Astrocyte (in vitro differentiated cells and primary cell): ENCODE results near the gene DIP2C. TPM values are rescaled to one million over a fixed set of nuclear protein-coding genes. Genes with fewer than 3 reads are reported as not detected.
"Not testable (repeated sequence)": the region's sequence is repeated elsewhere in the genome, so short reads cannot be mapped to it uniquely, and the experiment has no call there.

Source experiments
- DNase-seq: peaks from one replicate; pipeline ENCODE4 v3.0.0-alpha.2; 2010; ENCODE audit warnings: low read depth
- FAIRE-seq: peaks from 2 replicates; lab custom pipeline; 2011; peaks lifted over from hg19 to GRCh38; lab: Jason Lieb, UNC
- H2AFZ ChIP-seq: 2 replicates; pipeline ENCODE4 v1.6.0; 2012; ENCODE audit warnings: low read depth, low read length, inconsistent platforms
- H3K27ac ChIP-seq: 2 replicates; pipeline ENCODE4 v1.5.1; 2011; ENCODE audit warnings: low read depth, low read length, inconsistent platforms
- H3K27me3 ChIP-seq: 2 replicates; pipeline ENCODE4 v1.6.0; 2011; ENCODE audit warnings: low read length, inconsistent platforms; ENCODE audit not compliant: insufficient read depth
- H3K36me3 ChIP-seq: 2 replicates; pipeline ENCODE4 v1.5.1; 2011; ENCODE audit warnings: low read length, inconsistent platforms; ENCODE audit not compliant: insufficient read depth
- H3K4me1 ChIP-seq: 2 replicates; pipeline ENCODE4 v1.5.1; 2011; ENCODE audit warnings: low read length, inconsistent platforms; ENCODE audit not compliant: insufficient read depth
- H3K4me2 ChIP-seq: 2 replicates; pipeline ENCODE4 v1.6.0; 2012; ENCODE audit warnings: low read length, inconsistent platforms
- H3K4me3 ChIP-seq: 2 replicates; pipeline ENCODE4 v1.5.1; 2011; ENCODE audit warnings: low read depth, mild to moderate bottlenecking, low read length, inconsistent platforms; ENCODE audit not compliant: insufficient read depth
- H3K79me2 ChIP-seq: 2 replicates; pipeline ENCODE4 v1.6.0; 2012; ENCODE audit warnings: mild to moderate bottlenecking, low read length, inconsistent platforms; ENCODE audit not compliant: insufficient read depth
- H3K9ac ChIP-seq: 2 replicates; pipeline ENCODE4 v1.6.0; 2012; ENCODE audit warnings: mild to moderate bottlenecking, low read length, inconsistent platforms
- H3K9me3 ChIP-seq: 2 replicates; pipeline ENCODE4 v1.5.1; 2012; ENCODE audit warnings: low read depth, mild to moderate bottlenecking, low read length, inconsistent platforms; ENCODE audit not compliant: insufficient read depth
- H4K20me1 ChIP-seq: 2 replicates; pipeline ENCODE4 v1.6.0; 2012; ENCODE audit warnings: low read length, inconsistent platforms; ENCODE audit not compliant: insufficient read depth
- H3K27ac Mint-ChIP-seq: one replicate; pipeline ENCODE4 v1.8.0; 2021; ENCODE audit warnings: mild to moderate bottlenecking, mixed read lengths; ENCODE audit not compliant: unreplicated experiment
- H3K27me3 Mint-ChIP-seq: one replicate; pipeline ENCODE4 v1.8.0; 2021; ENCODE audit warnings: low read depth, mixed read lengths; ENCODE audit not compliant: unreplicated experiment
- H3K36me3 Mint-ChIP-seq: one replicate; pipeline ENCODE4 v1.8.0; 2021; ENCODE audit warnings: low read depth, mixed read lengths; ENCODE audit not compliant: unreplicated experiment
- H3K4me1 Mint-ChIP-seq: one replicate; pipeline ENCODE4 v1.8.0; 2021; ENCODE audit warnings: low read depth, mixed read lengths; ENCODE audit not compliant: unreplicated experiment
- H3K4me3 Mint-ChIP-seq: one replicate; pipeline ENCODE4 v1.8.0; 2021; ENCODE audit warnings: mild to moderate bottlenecking, moderate library complexity, mixed read lengths; ENCODE audit not compliant: unreplicated experiment
- H3K9me3 Mint-ChIP-seq: one replicate; pipeline ENCODE4 v1.8.0; 2021; ENCODE audit warnings: mild to moderate bottlenecking, mixed read lengths; ENCODE audit not compliant: unreplicated experiment
- CTCF ChIP-seq: IDR thresholded peaks from 2 replicates; pipeline ENCODE4 v1.5.1; 2011; ENCODE audit warnings: low read depth, mild to moderate bottlenecking, inconsistent platforms, low read length, moderate library complexity; ENCODE audit not compliant: insufficient read depth
- EZH2 ChIP-seq: IDR thresholded peaks from 2 replicates; pipeline ENCODE4 v1.6.1; 2012; ENCODE audit warnings: mild to moderate bottlenecking, low read length, inconsistent platforms; ENCODE audit not compliant: insufficient read depth
- total RNA-seq: library from RNA; stranded (reverse); gene quantifications from 2 replicates; pipeline ENCODE4 v1.2.1, GENCODE V29; 2021

Gene DIP2C
- total RNA-seq, 1 donor from 2014 or later: 27.3 TPM

GRCh38 chr10:586716-587115 is 102.8 kb downstream of the DIP2C start:
- H3K27ac Mint-ChIP-seq: peak overlapping the region; percentile 59
- peaks cover 74% of the 10 kb centered on the region for H4K20me1 ChIP-seq
- H3K27ac ChIP-seq: no peak overlapping the region
- H3K4me1 ChIP-seq: no peaks in the 10 kb centered on the region
- H2AFZ ChIP-seq: no peak overlapping the region
- H3K9me3 ChIP-seq: no peaks in the 10 kb centered on the region
- DNase-seq (no peak), FAIRE-seq (no peak)
- H3K4me3 Mint-ChIP-seq: no peak overlapping the region
- H3K36me3 ChIP-seq: no peaks in the 10 kb centered on the region
- H3K4me1 Mint-ChIP-seq: peaks cover 39% of the 10 kb centered on the region
- TF ChIP-seq CTCF (no peak), EZH2 (no peak)
- no peak overlapping the region for H3K4me2 ChIP-seq
- no peak overlapping the region for H3K4me3 ChIP-seq
- H3K27me3 Mint-ChIP-seq: no peaks in the 10 kb centered on the region
- no peaks in the 10 kb centered on the region for H3K9me3 Mint-ChIP-seq
- no peaks in the 10 kb centered on the region for H3K27me3 ChIP-seq
- H3K36me3 Mint-ChIP-seq: peaks cover 13% of the 10 kb centered on the region
- peaks cover 94% of the 10 kb centered on the region for H3K79me2 ChIP-seq
- H3K9ac ChIP-seq: no peak overlapping the region

GRCh38 chr10:586151-586550 is 103.3 kb downstream of the DIP2C start:
- Histone ChIP-seq H3K9me3 (no peaks in the 10 kb centered on the region), H3K36me3 (no peaks in the 10 kb centered on the region), H2AFZ (no peak overlapping the region), H3K4me2 (no peak overlapping the region), H3K79me2 (peaks cover 93% of the 10 kb centered on the region), H3K4me3 (no peak overlapping the region), H3K27ac (no peak overlapping the region), H3K4me1 (peaks cover under 1% of the 10 kb centered on the region), H3K9ac (no peak overlapping the region), H3K27me3 (no peaks in the 10 kb centered on the region), H4K20me1 (peaks cover 76% of the 10 kb centered on the region)
- FAIRE-seq (no peak), DNase-seq (no peak)
- Mint-ChIP-seq H3K27ac (peak overlapping the region; percentile 59), H3K4me3 (no peak overlapping the region), H3K4me1 (peaks cover 35% of the 10 kb centered on the region), H3K27me3 (no peaks in the 10 kb centered on the region), H3K9me3 (no peaks in the 10 kb centered on the region), H3K36me3 (peaks cover 11% of the 10 kb centered on the region)
- no peak for TF ChIP-seq CTCF
- TF ChIP-seq EZH2: no peak

GRCh38 chr10:585502-585901 is 104.0 kb downstream of the DIP2C start:
- H3K4me2 ChIP-seq: no peak overlapping the region
- H3K36me3 Mint-ChIP-seq: peaks cover 8% of the 10 kb centered on the region
- H4K20me1 ChIP-seq: peaks cover 77% of the 10 kb centered on the region
- FAIRE-seq (no peak), DNase-seq (no peak)
- no peak overlapping the region for H3K9ac ChIP-seq
- no peak overlapping the region for H3K4me3 ChIP-seq
- no peak overlapping the region for H3K27ac Mint-ChIP-seq
- no peak overlapping the region for H3K4me3 Mint-ChIP-seq
- no peaks in the 10 kb centered on the region for H3K36me3 ChIP-seq
- no peaks in the 10 kb centered on the region for H3K27me3 ChIP-seq
- peaks cover 42% of the 10 kb centered on the region for H3K4me1 Mint-ChIP-seq
- no peak overlapping the region for H2AFZ ChIP-seq
- H3K4me1 ChIP-seq: peaks cover 7% of the 10 kb centered on the region
- H3K9me3 ChIP-seq: no peaks in the 10 kb centered on the region
- TF ChIP-seq CTCF: no peak
- no peak for TF ChIP-seq EZH2
- H3K27ac ChIP-seq: no peak overlapping the region
- peaks cover 86% of the 10 kb centered on the region for H3K79me2 ChIP-seq
- no peaks in the 10 kb centered on the region for H3K9me3 Mint-ChIP-seq
- H3K27me3 Mint-ChIP-seq: no peaks in the 10 kb centered on the region

GRCh38 chr10:584497-585290 is 104.8 kb downstream of the DIP2C start:
- H3K4me3 Mint-ChIP-seq, H2AFZ ChIP-seq, H3K9ac ChIP-seq, FAIRE-seq, H3K36me3 ChIP-seq, H3K27ac Mint-ChIP-seq, H3K9me3 Mint-ChIP-seq, DNase-seq, H3K27me3 ChIP-seq, H3K4me2 ChIP-seq, H3K4me3 ChIP-seq, H3K9me3 ChIP-seq, H3K27me3 Mint-ChIP-seq, H3K36me3 Mint-ChIP-seq, H3K27ac ChIP-seq: not testable (repeated sequence)
- H3K4me1 Mint-ChIP-seq: peaks cover 40% of the 10 kb centered on the region
- Histone ChIP-seq H4K20me1 (peaks cover 77% of the 10 kb centered on the region), H3K4me1 (peaks cover 12% of the 10 kb centered on the region), H3K79me2 (peaks cover 86% of the 10 kb centered on the region)
